ENCODE measurements around the gene LYZL2. TPM values are rescaled to one million over a fixed set of nuclear protein-coding genes. Genes with fewer than 3 reads are reported as not detected.

Gene LYZL2
- total RNA-seq, 1 donor from 2014 or later: not detected

DNA sequence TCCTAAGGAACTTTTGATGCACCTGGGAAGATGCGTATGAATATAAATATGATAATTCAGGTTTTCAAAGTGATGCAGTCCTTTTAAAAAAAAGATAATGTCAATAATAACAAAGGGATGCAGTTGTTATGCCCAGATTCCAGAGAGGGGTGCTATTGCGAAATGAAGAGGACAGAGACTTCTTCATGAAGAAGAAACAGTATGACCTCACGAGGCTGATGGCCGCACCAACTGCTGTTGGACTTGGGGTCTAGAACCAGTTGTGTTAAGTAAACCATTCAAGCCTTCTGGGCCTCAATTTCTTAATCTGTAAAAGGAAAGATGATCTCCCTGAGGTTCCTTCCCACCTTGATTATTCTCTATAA is 55.1 kb downstream of the LYZL2 start:
- DNase-seq (ENCODE audit: low read depth): no peak
- Histone ChIP-seq H3K36me3 (ENCODE audit: control insufficient read depth, insufficient read depth, low read length) (no peaks in the 10 kb centered on the region), H3K27me3 (ENCODE audit: control insufficient read depth, insufficient read depth, low read length) (no peaks in the 10 kb centered on the region), H3K4me3 (ENCODE audit: low read depth, low read length) (no peak overlapping the region)
- TF ChIP-seq, protein P1, sequence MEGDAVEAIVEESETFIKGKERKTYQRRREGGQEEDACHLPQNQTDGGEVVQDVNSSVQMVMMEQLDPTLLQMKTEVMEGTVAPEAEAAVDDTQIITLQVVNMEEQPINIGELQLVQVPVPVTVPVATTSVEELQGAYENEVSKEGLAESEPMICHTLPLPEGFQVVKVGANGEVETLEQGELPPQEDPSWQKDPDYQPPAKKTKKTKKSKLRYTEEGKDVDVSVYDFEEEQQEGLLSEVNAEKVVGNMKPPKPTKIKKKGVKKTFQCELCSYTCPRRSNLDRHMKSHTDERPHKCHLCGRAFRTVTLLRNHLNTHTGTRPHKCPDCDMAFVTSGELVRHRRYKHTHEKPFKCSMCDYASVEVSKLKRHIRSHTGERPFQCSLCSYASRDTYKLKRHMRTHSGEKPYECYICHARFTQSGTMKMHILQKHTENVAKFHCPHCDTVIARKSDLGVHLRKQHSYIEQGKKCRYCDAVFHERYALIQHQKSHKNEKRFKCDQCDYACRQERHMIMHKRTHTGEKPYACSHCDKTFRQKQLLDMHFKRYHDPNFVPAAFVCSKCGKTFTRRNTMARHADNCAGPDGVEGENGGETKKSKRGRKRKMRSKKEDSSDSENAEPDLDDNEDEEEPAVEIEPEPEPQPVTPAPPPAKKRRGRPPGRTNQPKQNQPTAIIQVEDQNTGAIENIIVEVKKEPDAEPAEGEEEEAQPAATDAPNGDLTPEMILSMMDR (IDR thresholded peaks at IDR 0.05; ENCODE audit: insufficient read depth, low read length, poor library complexity, severe bottlenecking): no peak

DNA sequence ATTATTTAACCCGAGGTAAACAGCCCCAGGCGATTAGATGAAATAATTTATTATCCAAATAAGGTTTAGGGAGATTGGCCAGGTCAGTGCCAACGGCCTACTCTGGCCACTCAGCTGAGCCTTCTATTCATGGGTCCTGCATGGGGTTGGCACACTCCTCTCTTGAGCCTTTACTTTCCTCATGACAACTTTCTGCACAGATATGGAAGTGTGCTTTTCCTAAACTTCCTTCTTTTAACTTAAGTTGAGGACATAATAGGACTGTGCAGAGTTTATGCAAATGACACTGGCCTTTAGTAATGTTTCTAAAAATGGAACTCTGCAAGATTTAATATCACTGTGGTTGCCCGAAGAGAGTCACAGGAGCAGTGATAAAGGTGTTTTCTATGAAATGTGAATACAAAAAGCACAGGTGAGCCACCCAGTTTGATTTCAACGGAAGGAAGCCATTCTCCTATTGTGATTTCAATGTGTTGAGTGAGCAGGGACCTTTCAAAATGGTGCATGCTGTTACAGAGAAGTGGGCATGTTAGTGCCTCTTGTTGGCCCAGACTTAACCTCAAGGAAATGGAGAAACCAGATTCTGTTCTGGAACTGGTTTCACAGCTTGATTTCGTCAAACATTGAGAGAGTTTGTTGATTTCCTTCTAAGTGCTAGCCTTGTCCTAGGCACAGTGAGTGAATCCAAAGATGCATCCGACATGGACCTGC is 55.7 kb downstream of the LYZL2 start:
- no peak for DNase-seq (ENCODE audit: low read depth)
- TF ChIP-seq, protein P1 (IDR thresholded peaks at IDR 0.05; ENCODE audit: insufficient read depth, low read length, poor library complexity, severe bottlenecking): no peak
- Histone ChIP-seq H3K36me3 (ENCODE audit: control insufficient read depth, insufficient read depth, low read length) (no peaks in the 10 kb centered on the region), H3K4me3 (ENCODE audit: low read depth, low read length) (no peak overlapping the region), H3K27me3 (ENCODE audit: control insufficient read depth, insufficient read depth, low read length) (no peaks in the 10 kb centered on the region)

DNA sequence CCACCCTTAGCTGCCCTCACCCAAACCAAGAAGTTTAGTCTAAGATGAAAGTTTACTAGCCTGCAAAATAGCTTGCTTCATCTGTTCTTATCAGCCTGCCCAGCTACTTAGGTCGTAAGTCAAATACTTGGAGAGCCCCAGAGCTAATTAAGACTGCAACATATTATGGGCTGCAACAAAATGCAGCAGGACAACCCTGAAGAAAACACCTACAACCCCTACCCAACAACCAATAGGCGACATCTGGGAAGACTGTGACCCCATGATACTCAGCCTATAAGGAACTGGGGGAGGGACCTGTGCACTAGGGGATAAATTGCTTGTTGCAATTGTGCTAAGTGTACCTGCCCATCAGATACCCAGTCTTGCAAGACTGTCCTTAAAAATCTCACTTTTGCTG is 64.1 kb downstream of the LYZL2 start:
- H3K27me3 ChIP-seq (ENCODE audit: control insufficient read depth, insufficient read depth, low read length): no peaks in the 10 kb centered on the region
- DNase-seq (ENCODE audit: low read depth): no peak
- H3K4me3 ChIP-seq (ENCODE audit: low read depth, low read length): no peak overlapping the region
- no peaks in the 10 kb centered on the region for H3K36me3 ChIP-seq (ENCODE audit: control insufficient read depth, insufficient read depth, low read length)
- TF ChIP-seq, protein P1 (IDR thresholded peaks at IDR 0.05; ENCODE audit: insufficient read depth, low read length, poor library complexity, severe bottlenecking): no peak

GRCh38 chr10:30562787-30563186 is 66.8 kb downstream of the LYZL2 start:
- no peaks in the 10 kb centered on the region for H3K36me3 ChIP-seq (ENCODE audit: control insufficient read depth, insufficient read depth, low read length)
- H3K4me3 ChIP-seq (ENCODE audit: low read depth, low read length): no peak overlapping the region
- DNase-seq (ENCODE audit: low read depth): no peak
- H3K27me3 ChIP-seq (ENCODE audit: control insufficient read depth, insufficient read depth, low read length): no peaks in the 10 kb centered on the region
- TF ChIP-seq, protein P1 (IDR thresholded peaks at IDR 0.05; ENCODE audit: insufficient read depth, low read length, poor library complexity, severe bottlenecking): no peak

Other genes starting within 250 kb of the LYZL2 start
- gene MAP3K8, start 195.6 kb downstream of the LYZL2 start, total RNA-seq: 5.8 and 10.4 TPM in 2 replicates